Calu3 (cell line): ENCODE results near the gene ARL8B. TPM values are rescaled to one million over a fixed set of nuclear protein-coding genes. Genes with fewer than 3 reads are reported as not detected.
"Not testable (repeated sequence)": the region's sequence is repeated elsewhere in the genome, so short reads cannot be mapped to it uniquely, and the experiment has no call there.

Experiments used
- BruUV-seq: library from RNA; stranded (reverse); fragments of 400-500 nt; replicated peaks from 2 replicates; lab custom pipeline; 2021; lab: Mats Ljungman, UMichigan
- CTCF ChIA-PET: fragments of 300-600 bp; sonication (Branson Sonifier 250); formaldehyde crosslinking; loops from one replicate; lab custom pipeline; 2022; ENCODE audit warnings: antibody characterized with exemption; lab: Charles Lee
- DNase-seq: peaks from one replicate; pipeline ENCODE4 v3.0.0; 2022
- H3K27ac Mint-ChIP-seq: one replicate; pipeline ENCODE4 v1.8.0; 2022; ENCODE audit warnings: mixed read lengths; ENCODE audit not compliant: unreplicated experiment
- H3K27me3 Mint-ChIP-seq: one replicate; pipeline ENCODE4 v1.8.0; 2022; ENCODE audit warnings: mixed read lengths; ENCODE audit not compliant: unreplicated experiment
- H3K36me3 Mint-ChIP-seq: one replicate; pipeline ENCODE4 v1.8.0; 2022; ENCODE audit warnings: mild to moderate bottlenecking, moderate library complexity, mixed read lengths; ENCODE audit not compliant: insufficient read depth, unreplicated experiment
- H3K4me1 Mint-ChIP-seq: one replicate; pipeline ENCODE4 v1.8.0; 2022; ENCODE audit warnings: mild to moderate bottlenecking, low read depth, mixed read lengths; ENCODE audit not compliant: unreplicated experiment
- H3K4me3 Mint-ChIP-seq: one replicate; pipeline ENCODE4 v1.8.0; 2022; ENCODE audit warnings: mild to moderate bottlenecking, low read depth, moderate library complexity, mixed read lengths; ENCODE audit not compliant: unreplicated experiment
- H3K9me3 Mint-ChIP-seq: one replicate; pipeline ENCODE4 v1.8.0; 2022; ENCODE audit warnings: low read depth, mixed read lengths; ENCODE audit not compliant: unreplicated experiment
- CTCF ChIP-seq: fragments of 200-600 bp; IDR thresholded peaks from one replicate; pipeline ENCODE4 v1.8.0; 2022; ENCODE audit warnings: antibody characterized with exemption; ENCODE audit not compliant: unreplicated experiment
- intact Hi-C: fragments of 100-400 bp; cut with micrococcal nuclease; formaldehyde crosslinking; loops from one replicate; pipeline ENCODE4 v1.10.0; 2022; ENCODE audit not compliant: unreplicated experiment
- total RNA-seq: library from RNA; stranded (reverse); gene quantifications from 2 replicates; pipeline ENCODE4 v1.2.3, GENCODE V29; 2022

ARL8B gene
- total RNA-seq, 1 experiment from 2014 or later = 47.0 TPM

- Mint-ChIP-seq H3K27me3 (no peaks in the 10 kb centered on the region), H3K36me3 (no peaks in the 10 kb centered on the region), H3K9me3 (no peaks in the 10 kb centered on the region), H3K4me3 (no peak overlapping the region), H3K4me1 (no peaks in the 10 kb centered on the region), H3K27ac (no peak overlapping the region)
- no TSS peak for BruUV-seq
- TF ChIP-seq CTCF = no peak
- CTCF ChIA-PET = no interaction called here
- no peak for DNase-seq
- intact Hi-C loops = no loop called here
These were observed 23.7 kb upstream of the ARL8B start for GRCh38 chr3:5098346-5098745.

GRCh38 chr3:5102532-5102931 is 19.6 kb upstream of the ARL8B start:
- DNase-seq = no peak
- intact Hi-C loops = no loop called here
- Mint-ChIP-seq H3K4me3 (no peak overlapping the region), H3K4me1 (no peaks in the 10 kb centered on the region), H3K27ac (no peak overlapping the region), H3K27me3 (no peaks in the 10 kb centered on the region), H3K9me3 (no peaks in the 10 kb centered on the region), H3K36me3 (no peaks in the 10 kb centered on the region)
- TF ChIP-seq CTCF = no peak
- no TSS peak for BruUV-seq
- CTCF ChIA-PET = interaction anchor here (0.6 kb wide), 1 partner anchor 35 kb away, joined by 3 read pairs; no protein-coding TSS in a partner anchor

GRCh38 chr3:5103743-5104142 is 18.3 kb upstream of the ARL8B start:
- no peaks in the 10 kb centered on the region for H3K36me3 Mint-ChIP-seq
- CTCF ChIA-PET = no interaction called here

GRCh38 chr3:5105050-5105449 is 17.0 kb upstream of the ARL8B start:
- no peak overlapping the region for H3K27ac Mint-ChIP-seq
- no TSS peak for BruUV-seq

More at GRCh38 chr3:5103743-5104142, 18.3 kb upstream of the ARL8B start:
- no peak overlapping the region for H3K4me3 Mint-ChIP-seq
- H3K9me3 Mint-ChIP-seq = no peaks in the 10 kb centered on the region
- DNase-seq = no peak
- intact Hi-C loops = no loop called here
- TF ChIP-seq CTCF = no peak
- H3K27ac Mint-ChIP-seq = no peak overlapping the region
- H3K27me3 Mint-ChIP-seq = no peaks in the 10 kb centered on the region
- H3K4me1 Mint-ChIP-seq = no peaks in the 10 kb centered on the region
- no TSS peak for BruUV-seq

GRCh38 chr3:5106371-5106770 is 15.7 kb upstream of the ARL8B start:
- CTCF ChIA-PET, H3K4me1 Mint-ChIP-seq, H3K27ac Mint-ChIP-seq, intact Hi-C loops, H3K4me3 Mint-ChIP-seq, H3K9me3 Mint-ChIP-seq, H3K36me3 Mint-ChIP-seq, H3K27me3 Mint-ChIP-seq, DNase-seq, BruUV-seq: not testable (repeated sequence)

More at GRCh38 chr3:5105050-5105449, 17.0 kb upstream of the ARL8B start:
- DNase-seq = no peak
- Mint-ChIP-seq H3K9me3 (no peaks in the 10 kb centered on the region), H3K27me3 (no peaks in the 10 kb centered on the region), H3K36me3 (no peaks in the 10 kb centered on the region), H3K4me3 (no peak overlapping the region), H3K4me1 (no peaks in the 10 kb centered on the region)
- intact Hi-C loops = no loop called here
- CTCF ChIA-PET = interaction anchor here (0.6 kb wide), 1 partner anchor 18 kb away, joined by 3 read pairs; no protein-coding TSS in a partner anchor
- TF ChIP-seq CTCF = no peak

- H3K4me1 Mint-ChIP-seq, intact Hi-C loops, DNase-seq, H3K36me3 Mint-ChIP-seq, CTCF ChIA-PET, BruUV-seq, H3K27me3 Mint-ChIP-seq, H3K27ac Mint-ChIP-seq, H3K4me3 Mint-ChIP-seq, H3K9me3 Mint-ChIP-seq: not testable (repeated sequence)
These were observed 15.2 kb upstream of the ARL8B start for GRCh38 chr3:5106933-5107334.
